Measurements from ENCODE around the gene RAMACL. TPM values are rescaled to one million over a fixed set of nuclear protein-coding genes. Genes with fewer than 3 reads are reported as not detected.

The RAMACL gene
- total and polyA plus RNA-seq, 2 experiments from 2014 or later, result 1.1 TPM

DNA sequence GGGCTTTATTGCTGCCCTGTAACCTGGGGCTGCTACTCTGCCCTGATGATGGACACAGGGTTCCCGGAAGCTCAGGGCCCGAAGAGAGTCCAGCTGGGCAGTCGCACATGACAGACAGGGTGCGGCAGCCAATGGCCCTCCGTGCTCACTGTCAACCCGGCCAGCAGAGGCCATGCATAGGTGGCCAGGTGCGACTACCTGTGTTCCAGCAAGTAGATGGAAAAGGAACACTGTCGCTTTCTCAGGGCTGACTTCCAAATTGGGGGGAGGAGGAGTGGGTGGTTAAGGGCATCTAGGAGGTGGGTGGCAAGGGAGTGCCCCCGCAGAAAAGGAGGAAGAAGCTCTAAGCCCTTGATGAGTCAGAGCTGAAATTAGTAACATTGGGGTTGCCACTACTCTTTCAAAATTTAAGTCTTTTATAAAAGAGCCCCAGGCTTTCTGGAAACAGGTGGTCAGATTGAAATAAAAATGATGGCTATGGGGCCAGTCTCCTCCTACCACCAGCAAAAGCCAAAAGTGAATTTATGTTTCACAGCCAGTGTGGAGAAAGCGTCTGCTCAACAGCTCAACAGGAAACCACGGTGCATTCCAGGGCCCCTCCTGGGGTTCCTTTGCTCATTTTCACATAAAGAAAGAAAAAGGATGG is 2.3 kb upstream of the RAMACL start:
- Histone ChIP-seq H2AFZ (no peak overlapping the region), H3K79me2 (peaks cover 51% of the 10 kb centered on the region), H3K4me1 (ENCODE audit: insufficient read depth) (no peaks in the 10 kb centered on the region), H3K4me3 (no peak overlapping the region), H3K9me2 (replicated peaks; ENCODE audit: insufficient read depth) (no peaks in the 10 kb centered on the region), H3K4me2 (no peak overlapping the region), H3K27me3 (no peaks in the 10 kb centered on the region), H3K36me3 (replicated peaks; ENCODE audit: insufficient read depth, low read depth) (no peaks in the 10 kb centered on the region), H3K9me3 (ENCODE audit: low read depth) (no peaks in the 10 kb centered on the region), H3K27ac (no peak overlapping the region), H4K20me1 (ENCODE audit: insufficient read depth, poor library complexity, severe bottlenecking) (peaks cover 3% of the 10 kb centered on the region)
- DNase-seq (ENCODE audit: low spot score), result no peak
- no peak for TF ChIP-seq EZH2 (IDR thresholded peaks at IDR 0.05; ENCODE audit: borderline replicate concordance)
- TF ChIP-seq CTCF (IDR thresholded peaks at IDR 0.05; ENCODE audit: poor library complexity), result no peak
- no peak for TF ChIP-seq EZH2phosphoT487 (IDR thresholded peaks at IDR 0.05; ENCODE audit: low read depth, severe bottlenecking, unreplicated experiment)
- WGBS (ENCODE audit: low lambda C conversion rate, missing lambda C conversion rate), result 79% methylated on average over 11 of the region's 11 CpGs

- peaks cover 3% of the 10 kb centered on the region for H4K20me1 ChIP-seq (ENCODE audit: insufficient read depth, poor library complexity, severe bottlenecking)
- H3K9me3 ChIP-seq (ENCODE audit: low read depth), result no peaks in the 10 kb centered on the region
- no peaks in the 10 kb centered on the region for H3K36me3 ChIP-seq (replicated peaks; ENCODE audit: insufficient read depth, low read depth)
- peaks cover 41% of the 10 kb centered on the region for H3K79me2 ChIP-seq
- no peak overlapping the region for H3K4me3 ChIP-seq
- H3K27me3 ChIP-seq, result no peaks in the 10 kb centered on the region
- WGBS (ENCODE audit: low lambda C conversion rate, missing lambda C conversion rate), result 90% methylated on average over 10 of the region's 10 CpGs
- no peak overlapping the region for H3K27ac ChIP-seq
- H3K9me2 ChIP-seq (replicated peaks; ENCODE audit: insufficient read depth), result no peaks in the 10 kb centered on the region
- no peak overlapping the region for H3K4me2 ChIP-seq
- no peak for DNase-seq (ENCODE audit: low spot score)
- H3K4me1 ChIP-seq (ENCODE audit: insufficient read depth), result no peaks in the 10 kb centered on the region
- TF ChIP-seq CTCF (IDR thresholded peaks at IDR 0.05; ENCODE audit: poor library complexity), result no peak
- no peak for TF ChIP-seq EZH2 (IDR thresholded peaks at IDR 0.05; ENCODE audit: borderline replicate concordance)
- no peak overlapping the region for H2AFZ ChIP-seq
Measured at GRCh38 chr6:166587631-166588413, 1.3 kb upstream of the RAMACL start.

GRCh38 chr6:166584853-166585429 is 1.5 kb downstream of the RAMACL start:
- Histone ChIP-seq H3K79me2 (peaks cover 14% of the 10 kb centered on the region), H3K4me1 (ENCODE audit: insufficient read depth) (no peaks in the 10 kb centered on the region), H3K4me2 (no peak overlapping the region), H3K4me3 (no peak overlapping the region), H4K20me1 (ENCODE audit: insufficient read depth, poor library complexity, severe bottlenecking) (peaks cover 3% of the 10 kb centered on the region), H3K9me2 (replicated peaks; ENCODE audit: insufficient read depth) (no peaks in the 10 kb centered on the region), H2AFZ (no peak overlapping the region), H3K27ac (no peak overlapping the region), H3K27me3 (no peaks in the 10 kb centered on the region), H3K9me3 (ENCODE audit: low read depth) (no peaks in the 10 kb centered on the region), H3K36me3 (replicated peaks; ENCODE audit: insufficient read depth, low read depth) (no peaks in the 10 kb centered on the region)
- TF ChIP-seq EZH2 (IDR thresholded peaks at IDR 0.05; ENCODE audit: borderline replicate concordance) (no peak), EZH2phosphoT487 (IDR thresholded peaks at IDR 0.05; ENCODE audit: low read depth, severe bottlenecking, unreplicated experiment) (no peak)
- WGBS (ENCODE audit: low lambda C conversion rate, missing lambda C conversion rate), result 91% methylated on average over 12 of the region's 12 CpGs
- no peak for DNase-seq (ENCODE audit: low spot score)

- H3K27ac ChIP-seq, result no peak overlapping the region
- peaks cover 12% of the 10 kb centered on the region for H3K79me2 ChIP-seq
- 91% methylated on average over 3 of the region's 3 CpGs for WGBS (ENCODE audit: low lambda C conversion rate, missing lambda C conversion rate)
- DNase-seq (ENCODE audit: low spot score), result no peak
- H3K36me3 ChIP-seq (replicated peaks; ENCODE audit: insufficient read depth, low read depth), result no peaks in the 10 kb centered on the region
- TF ChIP-seq CTCF (IDR thresholded peaks at IDR 0.05; ENCODE audit: poor library complexity), result no peak
- TF ChIP-seq EZH2phosphoT487 (IDR thresholded peaks at IDR 0.05; ENCODE audit: low read depth, severe bottlenecking, unreplicated experiment), result no peak
- TF ChIP-seq EZH2 (IDR thresholded peaks at IDR 0.05; ENCODE audit: borderline replicate concordance), result no peak
- no peak overlapping the region for H3K4me3 ChIP-seq
- no peak overlapping the region for H3K4me2 ChIP-seq
- no peaks in the 10 kb centered on the region for H3K4me1 ChIP-seq (ENCODE audit: insufficient read depth)
- no peaks in the 10 kb centered on the region for H3K27me3 ChIP-seq
- peaks cover 3% of the 10 kb centered on the region for H4K20me1 ChIP-seq (ENCODE audit: insufficient read depth, poor library complexity, severe bottlenecking)
- H3K9me2 ChIP-seq (replicated peaks; ENCODE audit: insufficient read depth), result no peaks in the 10 kb centered on the region
- H2AFZ ChIP-seq, result no peak overlapping the region
- H3K9me3 ChIP-seq (ENCODE audit: low read depth), result no peaks in the 10 kb centered on the region
Measured at GRCh38 chr6:166584155-166584554, 2.3 kb downstream of the RAMACL start.
